Germinal center (tissue), 1 donor: ENCODE results near the gene KIR2DL1.
"Not testable (repeated sequence)": the region's sequence is repeated elsewhere in the genome, so short reads cannot be mapped to it uniquely, and the experiment has no call there.

Experiments used
- DNase-seq: peaks from one replicate; pipeline ENCODE4 v3.0.0; 2012; ENCODE audit warnings: mixed read lengths, low spot score

KIR2DL1 gene

DNA sequence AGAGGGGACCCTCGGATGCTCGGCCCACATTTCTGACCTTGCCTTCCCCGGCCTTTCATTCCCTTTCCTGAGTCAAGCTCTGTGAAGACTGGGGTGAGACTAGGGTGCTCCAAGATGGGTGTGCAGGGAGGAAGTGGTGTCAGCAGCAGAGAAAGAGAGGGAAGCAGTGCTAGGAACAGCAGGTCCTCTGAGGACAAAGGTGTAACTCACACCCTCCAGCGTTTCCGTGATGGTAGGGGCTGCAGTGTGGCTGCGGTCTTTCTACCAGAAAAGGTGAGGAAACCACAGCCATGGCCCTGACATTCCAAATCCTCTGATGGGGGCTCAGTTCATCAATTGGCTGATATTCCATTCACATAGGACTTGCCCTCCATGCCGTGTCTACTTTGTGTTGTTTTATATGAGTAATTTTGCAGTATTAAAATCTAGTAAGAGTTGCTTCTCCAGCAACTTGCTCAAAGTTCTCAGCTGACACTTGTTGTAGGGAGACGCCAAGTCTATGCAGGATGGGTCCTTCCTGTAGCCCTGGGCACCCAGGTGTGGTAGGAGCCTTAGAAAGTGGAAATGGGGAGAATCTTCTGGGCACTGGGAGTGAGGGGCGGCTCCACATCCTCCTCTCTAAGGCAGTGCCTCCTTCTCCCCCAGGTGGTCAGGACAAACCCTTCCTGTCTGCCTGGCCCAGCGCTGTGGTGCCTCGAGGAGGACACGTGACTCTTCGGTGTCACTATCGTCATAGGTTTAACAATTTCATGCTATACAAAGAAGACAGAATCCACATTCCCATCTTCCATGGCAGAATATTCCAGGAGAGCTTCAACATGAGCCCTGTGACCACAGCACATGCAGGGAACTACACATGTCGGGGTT, 48.3 kb downstream of the KIR2DL1 start:
- DNase-seq, result no peak

DNA sequence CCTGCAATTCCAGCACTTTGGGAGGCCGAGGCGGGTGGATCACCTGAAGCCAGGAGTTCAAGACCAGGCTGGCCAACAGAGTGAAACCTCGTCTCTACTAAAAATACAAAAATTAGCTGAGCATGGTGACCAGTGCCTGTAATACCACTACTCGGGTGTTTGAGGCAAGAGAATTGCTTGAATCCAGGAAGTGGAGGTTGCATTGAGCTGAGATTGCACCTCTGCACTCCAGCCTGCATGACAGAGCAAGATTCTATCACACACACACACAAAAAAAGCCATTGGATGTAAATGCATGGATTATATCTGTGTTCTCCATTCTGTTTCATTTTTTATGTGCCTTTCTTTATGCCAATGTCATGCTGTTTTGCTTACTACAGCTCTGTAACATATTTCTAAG, 54.8 kb downstream of the KIR2DL1 start:
- not testable (repeated sequence) for DNase-seq

DNA sequence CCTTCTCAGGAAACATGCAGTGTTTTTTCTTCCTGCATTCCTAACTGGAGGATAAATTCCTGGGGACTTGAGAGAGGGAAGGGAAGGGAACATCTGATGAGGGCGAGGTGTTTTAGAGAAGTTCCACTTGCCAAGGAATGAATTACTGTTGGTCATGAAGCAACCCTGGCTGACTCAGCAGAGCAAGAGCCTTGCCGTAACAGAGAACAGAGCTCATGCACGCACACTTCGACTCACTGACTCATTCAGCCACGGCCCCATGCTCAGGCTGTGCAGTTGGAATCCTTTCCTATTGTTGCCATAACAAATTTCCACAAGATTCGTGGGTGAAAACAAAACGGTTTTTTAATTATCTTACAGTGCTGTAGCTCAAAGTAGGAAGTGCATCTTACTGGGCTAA, 55.7 kb downstream of the KIR2DL1 start:
- DNase-seq, result not testable (repeated sequence)

DNA sequence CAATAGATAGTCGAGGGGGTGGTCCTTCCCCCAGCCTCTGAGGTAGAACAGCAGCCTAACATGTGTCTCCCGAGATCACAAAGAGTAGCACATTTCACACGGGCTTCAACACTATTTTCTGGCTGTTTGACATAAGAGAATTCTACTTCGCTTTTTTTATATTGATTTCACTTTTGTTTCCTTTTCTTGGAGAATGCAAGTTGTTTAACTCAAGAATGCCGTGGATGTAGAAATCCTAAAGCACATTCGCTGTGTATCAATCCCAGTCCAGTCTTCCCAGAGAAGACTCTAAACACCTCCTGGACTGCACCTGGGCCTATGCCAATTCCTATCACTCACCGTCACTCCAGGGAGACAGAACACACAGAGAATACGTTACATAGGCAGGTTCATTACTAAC, 58.5 kb downstream of the KIR2DL1 start:
- not testable (repeated sequence) for DNase-seq

DNA sequence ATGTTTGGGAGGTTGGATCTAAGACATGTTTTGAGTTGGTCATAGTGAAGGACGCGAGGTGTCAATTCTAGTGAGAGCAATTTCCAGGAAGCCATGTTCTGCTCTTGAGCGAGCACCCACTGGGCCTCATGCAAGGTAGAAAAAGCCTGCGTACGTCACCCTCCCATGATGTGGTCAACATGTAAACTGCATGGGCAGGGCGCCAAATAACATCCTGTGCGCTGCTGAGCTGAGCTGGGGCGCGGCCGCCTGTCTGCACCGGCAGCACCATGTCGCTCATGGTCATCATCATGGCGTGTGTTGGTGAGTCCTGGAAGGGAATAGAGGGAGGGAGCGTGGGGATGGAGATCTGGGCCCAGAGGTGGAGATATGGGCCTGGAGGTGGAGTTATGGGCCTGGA, 62.9 kb downstream of the KIR2DL1 start, which contains the start of gene KIR2DS4:
Gene KIR2DS4 (plus strand): TSS at position 181 of the 400 bp plus-strand sequence.
- DNase-seq, result not testable (repeated sequence)
